ENCODE results near the gene CXADR.

CXADR gene

GRCh38 chr21:17609681-17610080, 96.8 kb downstream of the CXADR start:
- no peak for DNase-seq

- no peak for DNase-seq
Measured at GRCh38 chr21:17610911-17611310, 98.1 kb downstream of the CXADR start.

- peak; percentile 96 for DNase-seq
Measured at GRCh38 chr21:17611414-17612022, 98.7 kb downstream of the CXADR start.

GRCh38 chr21:17612023-17612564, 99.3 kb downstream of the CXADR start:
- no peak for DNase-seq

GRCh38 chr21:17612565-17613241, 99.9 kb downstream of the CXADR start, which contains the start of gene BTG3:
Gene BTG3, minus strand, starts transcription at chr21:17612901. Its CDS starts 3,757 bp downstream, at chr21:17609144.
- DNase-seq, result peak; percentile 94

GRCh38 chr21:17613242-17613676, 100.4 kb downstream of the CXADR start:
- peak; percentile 89 for DNase-seq

- DNase-seq, result peak; percentile 16
Measured at GRCh38 chr21:17616831-17617230, 104.0 kb downstream of the CXADR start.

GRCh38 chr21:17622018-17622417, 109.2 kb downstream of the CXADR start:
- no peak for DNase-seq

- DNase-seq, result no peak
Measured at GRCh38 chr21:17631195-17631594, 118.4 kb downstream of the CXADR start.

- DNase-seq, result no peak
Measured at GRCh38 chr21:17636711-17637110, 123.9 kb downstream of the CXADR start.

GRCh38 chr21:17640821-17641220, 128.0 kb downstream of the CXADR start:
- no peak for DNase-seq

Measured in eye (tissue), 1 donor.